B cell (primary cell): ENCODE results near the gene MGAT5. TPM values are rescaled to one million over a fixed set of nuclear protein-coding genes. Genes with fewer than 3 reads are reported as not detected.

Experiments used
- ATAC-seq: fragments of 200-7000 bp; cut with Tn5 transposase; one replicate; pipeline ENCODE4 v1.10.0; 2021; ENCODE audit warnings: low read depth, mild to moderate bottlenecking, moderate number of reproducible peaks, moderate library complexity
- CTCF ChIA-PET: fragments of 350-600 bp; sonication (Branson Sonifier 250); formaldehyde crosslinking; loops from one replicate; lab custom pipeline; 2021; ENCODE audit warnings: antibody characterized with exemption, inconsistent platforms; lab: Charles Lee
- POLR2A ChIA-PET: fragments of 350-600 bp; sonication (Branson Sonifier 250); formaldehyde crosslinking; loops from one replicate; lab custom pipeline; 2021; ENCODE audit warnings: antibody characterized with exemption; lab: Charles Lee
- DNase-seq: peaks from one replicate; pipeline ENCODE4 v3.0.0; 2013
- H2AFZ ChIP-seq: 2 replicates; pipeline ENCODE4 v1.6.1; 2012; ENCODE audit warnings: mild to moderate bottlenecking, low read depth, low read length; ENCODE audit not compliant: insufficient read depth, poor library complexity, severe bottlenecking
- H3K27ac ChIP-seq, 2 donors: 1 replicate in 1 of 2; 2 replicates in 1 of 2; pipeline ENCODE4 v1.5.1; 2012 to 2013; ENCODE audit warnings: low read length in 2 of 2, mild to moderate bottlenecking in 2 of 2, moderate library complexity in 1 of 2
- H3K27me3 ChIP-seq, 4 experiments: fragments of 200-600 bp in 1 of 4; sonication (generic) in 1 of 4; replicated peaks in 1 of 4; 1 replicate in 2 of 4; 2 replicates in 2 of 4; pipeline versions ENCODE4 v1.6.1 to v1.7.0; 2013 to 2016; ENCODE audit warnings: low read length in 3 of 4, mild to moderate bottlenecking in 2 of 4, mixed read lengths in 1 of 4, moderate library complexity in 1 of 4; ENCODE audit not compliant: insufficient read depth in 4 of 4, control insufficient read depth in 3 of 4; ENCODE audit errors: control extremely low read depth in 1 of 4
- H3K36me3 ChIP-seq, 2 experiments: replicated peaks in 1 of 2; 1 replicate in 1 of 2; 2 replicates in 1 of 2; pipeline versions ENCODE4 v1.6.1 to v1.7.1; 2013; ENCODE audit warnings: low read length in 1 of 2; ENCODE audit not compliant: insufficient read depth in 2 of 2, control insufficient read depth in 1 of 2; ENCODE audit errors: control extremely low read depth in 1 of 2, extremely low read depth in 1 of 2
- H3K4me1 ChIP-seq, 2 donors: fragments of 200-600 bp in 1 of 2; sonication (generic) in 1 of 2; 1 replicate in 1 of 2; 2 replicates in 1 of 2; pipeline versions ENCODE4 v1.5.1 to v1.6.1; 2013 to 2017; ENCODE audit warnings: low read length in 2 of 2; ENCODE audit not compliant: control insufficient read depth in 2 of 2, insufficient read depth in 2 of 2
- H3K4me2 ChIP-seq: replicated peaks from 2 replicates; pipeline ENCODE3; 2012; ENCODE audit warnings: mild to moderate bottlenecking, low read depth, low read length; ENCODE audit not compliant: poor library complexity, severe bottlenecking
- H3K4me3 ChIP-seq, 5 experiments: fragments of 200-600 bp in 1 of 5; sonication (generic) in 1 of 5; 1 replicate in 3 of 5; 2 replicates in 2 of 5; pipeline versions ENCODE4 v1.5.1 to v1.7.0; 2011 to 2016; ENCODE audit warnings: low read length in 4 of 5, mild to moderate bottlenecking in 4 of 5, low read depth in 2 of 5, control low read depth in 1 of 5, moderate library complexity in 1 of 5; ENCODE audit not compliant: insufficient read depth in 1 of 5; ENCODE audit errors: control extremely low read depth in 1 of 5, extremely low read depth in 1 of 5
- H3K79me2 ChIP-seq: fragments of 200-600 bp; sonication (generic); one replicate; pipeline ENCODE4 v1.6.0; 2016; ENCODE audit warnings: low read length; ENCODE audit not compliant: control insufficient read depth, insufficient read depth
- H3K9ac ChIP-seq: fragments of 200-600 bp; sonication (generic); 2 replicates; pipeline ENCODE4 v1.6.1; 2017; ENCODE audit warnings: mild to moderate bottlenecking, low read length, moderate library complexity
- H3K9me3 ChIP-seq, 3 donors: one replicate each; pipeline versions ENCODE4 v1.6.1 to v1.7.1; 2013; ENCODE audit warnings: low read length in 2 of 3; ENCODE audit not compliant: control insufficient read depth in 2 of 3, insufficient read depth in 1 of 3; ENCODE audit errors: control extremely low read depth in 1 of 3
- H4K20me1 ChIP-seq: 2 replicates; pipeline ENCODE4 v1.6.0; 2012; ENCODE audit warnings: mild to moderate bottlenecking, low read length; ENCODE audit not compliant: insufficient read depth, control insufficient read depth, poor library complexity, severe bottlenecking
- H3K27ac Mint-ChIP-seq: one replicate; pipeline ENCODE4 v1.8.0; 2021; ENCODE audit warnings: mixed read lengths
- H3K27me3 Mint-ChIP-seq: one replicate; pipeline ENCODE4 v1.8.0; 2021; ENCODE audit warnings: mixed read lengths
- H3K4me1 Mint-ChIP-seq: one replicate; pipeline ENCODE4 v1.8.0; 2021; ENCODE audit warnings: mixed read lengths
- H3K4me3 Mint-ChIP-seq: one replicate; pipeline ENCODE4 v1.8.0; 2021; ENCODE audit warnings: mixed read lengths
- H3K9me3 Mint-ChIP-seq: one replicate; pipeline ENCODE4 v1.8.0; 2022; ENCODE audit warnings: mixed read lengths; ENCODE audit not compliant: insufficient read depth
- EZH2 ChIP-seq: IDR thresholded peaks from 2 replicates; pipeline ENCODE4 v1.6.1; 2012; ENCODE audit warnings: borderline replicate concordance, low read depth, mild to moderate bottlenecking, moderate library complexity, low read length; ENCODE audit not compliant: insufficient read depth, poor library complexity, severe bottlenecking
- WGBS: methylation state at CpG from one replicate; pipeline ENCODE4 v1.1.5; 2013; ENCODE audit warnings: missing lambda C conversion rate; ENCODE audit not compliant: insufficient coverage; 5-methylcytosine and 5-hydroxymethylcytosine counted together
- intact Hi-C: fragments of 100-400 bp; cut with micrococcal nuclease; formaldehyde crosslinking; loops from one replicate; pipeline ENCODE4 v1.10.0; 2022
- polyA plus RNA-seq: library from polyadenylated mRNA; depleted of rRNA; stranded (reverse); fragments of >200 nt; gene quantifications from 2 replicates; pipeline ENCODE4 v1.2.3, GENCODE V29; 2012
- total RNA-seq, 2 donors: library from RNA; stranded (reverse); fragments of 120-200 nt in 1 of 2; gene quantifications; 1 replicate in 1 of 2; 2 replicates in 1 of 2; pipeline versions ENCODE4 v1.2.3 to v1.2.4, GENCODE V29; 2013 to 2022
- TF ChIP-seq, protein P1 (sequence below): fragments of 200-600 bp; IDR thresholded peaks from one replicate; pipeline ENCODE4 v1.8.0; 2022; ENCODE audit warnings: antibody characterized with exemption, mild to moderate bottlenecking

The MGAT5 gene
- total and polyA plus RNA-seq, 2 donors (not counting 1 experiment from before 2014, with no cell fraction given): 27.2 to 184 TPM

- peaks cover 0 to 6% (median 0%) of the 10 kb centered on the region in 3 donors for H3K9me3 ChIP-seq
- no peaks in the 10 kb centered on the region for H3K9me3 Mint-ChIP-seq
- no peak for ATAC-seq
- no peak overlapping the region for H3K9ac ChIP-seq
- peak overlapping the region; percentile 91 for H3K27ac Mint-ChIP-seq
- H3K4me3 ChIP-seq: no peak overlapping the region
- ChIA-PET POLR2A (no interaction called here), CTCF (interaction anchor here (1.0 to 1.4 kb wide), 2 partner anchors 60 to 418 kb away, joined by 4 read pairs; no protein-coding TSS in a partner anchor)
- no peak overlapping the region for H2AFZ ChIP-seq
- H4K20me1 ChIP-seq: peaks cover 3% of the 10 kb centered on the region
- H3K4me3 Mint-ChIP-seq: peak overlapping the region; percentile 9
- H3K4me1 ChIP-seq: peaks cover 62 to 79% of the 10 kb centered on the region in 2 donors
- peaks cover 12 to 26% of the 10 kb centered on the region in 2 experiments for H3K36me3 ChIP-seq
- TF ChIP-seq, protein P1, sequence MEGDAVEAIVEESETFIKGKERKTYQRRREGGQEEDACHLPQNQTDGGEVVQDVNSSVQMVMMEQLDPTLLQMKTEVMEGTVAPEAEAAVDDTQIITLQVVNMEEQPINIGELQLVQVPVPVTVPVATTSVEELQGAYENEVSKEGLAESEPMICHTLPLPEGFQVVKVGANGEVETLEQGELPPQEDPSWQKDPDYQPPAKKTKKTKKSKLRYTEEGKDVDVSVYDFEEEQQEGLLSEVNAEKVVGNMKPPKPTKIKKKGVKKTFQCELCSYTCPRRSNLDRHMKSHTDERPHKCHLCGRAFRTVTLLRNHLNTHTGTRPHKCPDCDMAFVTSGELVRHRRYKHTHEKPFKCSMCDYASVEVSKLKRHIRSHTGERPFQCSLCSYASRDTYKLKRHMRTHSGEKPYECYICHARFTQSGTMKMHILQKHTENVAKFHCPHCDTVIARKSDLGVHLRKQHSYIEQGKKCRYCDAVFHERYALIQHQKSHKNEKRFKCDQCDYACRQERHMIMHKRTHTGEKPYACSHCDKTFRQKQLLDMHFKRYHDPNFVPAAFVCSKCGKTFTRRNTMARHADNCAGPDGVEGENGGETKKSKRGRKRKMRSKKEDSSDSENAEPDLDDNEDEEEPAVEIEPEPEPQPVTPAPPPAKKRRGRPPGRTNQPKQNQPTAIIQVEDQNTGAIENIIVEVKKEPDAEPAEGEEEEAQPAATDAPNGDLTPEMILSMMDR: no peak
- no peak for TF ChIP-seq EZH2
- peak overlapping the region in 1 of 2 donors; percentile 77 for H3K27ac ChIP-seq
- H3K27me3 ChIP-seq: no peaks in the 10 kb centered on the region
- 100% methylated on average over 1 of the region's 3 CpGs for WGBS
- no peaks in the 10 kb centered on the region for H3K27me3 Mint-ChIP-seq
- peak overlapping the region; percentile 14 for H3K4me2 ChIP-seq
- intact Hi-C loops: loop anchor here (5.0 kb wide), 1 partner anchor 38 kb away; no protein-coding TSS in a partner anchor
- peaks cover 100% of the 10 kb centered on the region for H3K79me2 ChIP-seq
- H3K4me1 Mint-ChIP-seq: peaks cover 86% of the 10 kb centered on the region
- no peak for DNase-seq
Observed at GRCh38 chr2:134304394-134305108, 50.7 kb downstream of the MGAT5 start.

DNA sequence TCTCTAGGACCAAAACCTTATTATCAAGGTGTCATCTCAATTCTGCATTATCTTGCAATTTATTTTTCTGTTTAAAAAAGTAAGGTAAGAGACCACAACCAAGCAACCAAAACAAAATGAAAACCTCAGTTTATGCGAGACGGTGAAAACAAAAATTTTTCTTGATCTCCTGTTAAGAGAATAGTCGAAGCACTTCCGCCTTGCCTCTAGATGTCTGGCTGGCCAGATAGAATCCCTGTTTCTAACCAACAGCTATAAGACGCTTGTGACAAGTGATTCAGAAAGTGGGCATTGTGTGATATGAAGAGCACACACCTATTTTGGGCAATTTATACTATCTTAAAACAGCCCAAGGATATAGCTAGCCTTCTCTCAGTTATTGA lies 51.2 kb downstream of the MGAT5 start:
- H3K4me2 ChIP-seq: no peak overlapping the region
- no peak overlapping the region for H3K4me3 ChIP-seq
- peaks cover 3% of the 10 kb centered on the region for H4K20me1 ChIP-seq
- H3K9ac ChIP-seq: no peak overlapping the region
- intact Hi-C loops: no loop called here
- no peak overlapping the region for H3K4me3 Mint-ChIP-seq
- no peak for DNase-seq
- H3K36me3 ChIP-seq: peaks cover 12 to 26% of the 10 kb centered on the region in 2 experiments
- no peaks in the 10 kb centered on the region for H3K9me3 Mint-ChIP-seq
- peaks cover 86% of the 10 kb centered on the region for H3K4me1 Mint-ChIP-seq
- CTCF ChIA-PET: interaction anchor here (1.0 to 1.4 kb wide), 2 partner anchors 61 to 418 kb away, joined by 4 read pairs; no protein-coding TSS in a partner anchor
- H3K27me3 Mint-ChIP-seq: no peaks in the 10 kb centered on the region
- H2AFZ ChIP-seq: no peak overlapping the region
- no peak overlapping the region for H3K27ac Mint-ChIP-seq
- H3K9me3 ChIP-seq: peaks cover 0 to 6% (median 0%) of the 10 kb centered on the region in 3 donors
- TF ChIP-seq, protein P1: no peak
- H3K27ac ChIP-seq: peak overlapping the region in 1 of 2 donors; percentile 23
- H3K27me3 ChIP-seq: no peaks in the 10 kb centered on the region
- H3K79me2 ChIP-seq: peaks cover 100% of the 10 kb centered on the region
- ATAC-seq: no peak
- peaks cover 64 to 79% of the 10 kb centered on the region in 2 donors for H3K4me1 ChIP-seq
- 100% methylated on average over 4 of the region's 5 CpGs for WGBS
- POLR2A ChIA-PET: no interaction called here
